Measurements from ENCODE around the gene IFI44. TPM values are rescaled to one million over a fixed set of nuclear protein-coding genes. Genes with fewer than 3 reads are reported as not detected.

IFI44 gene
- total RNA-seq, 4 donors from 2014 or later: 2.6 to 3.1 (median 2.8) TPM

- H3K4me1 ChIP-seq: no peaks in the 10 kb centered on the region
- no peak overlapping the region for H3K4me3 ChIP-seq
- ATAC-seq (no peak), DNase-seq (no peak)
- no peaks in the 10 kb centered on the region for H3K9me3 ChIP-seq
- intact Hi-C loops (cut with DNase I; ENCODE audit: low total_unique reads) (no loop called here), in situ Hi-C loops (cut with MboI; ENCODE audit: low sequenced_read_pairs in 4 of 4) (loop anchor here in 3 of 4 donors (10.0 kb wide), 1 partner anchor 47 kb away; no protein-coding TSS in a partner anchor)
- H3K27me3 ChIP-seq: no peaks in the 10 kb centered on the region
- no peaks in the 10 kb centered on the region for H3K36me3 ChIP-seq
- TF ChIP-seq POLR2A (IDR thresholded peaks at IDR 0.05): no peak
- no peak for TF ChIP-seq CTCF (IDR thresholded peaks at IDR 0.05 in 4 of 5, conservative IDR thresholded peaks at IDR 0.05 in 1 of 5)
- H3K27ac ChIP-seq: no peak overlapping the region
Measured at GRCh38 chr1:78627321-78627720, 22.3 kb upstream of the IFI44 start.

- intact Hi-C loops (cut with DNase I; ENCODE audit: low total_unique reads): no loop called here
- Histone ChIP-seq H3K27me3 (no peaks in the 10 kb centered on the region), H3K27ac (no peak overlapping the region), H3K9me3 (no peaks in the 10 kb centered on the region), H3K4me1 (no peaks in the 10 kb centered on the region), H3K4me3 (no peak overlapping the region), H3K36me3 (no peaks in the 10 kb centered on the region)
- DNase-seq (no peak), ATAC-seq (no peak)
- TF ChIP-seq POLR2A (IDR thresholded peaks at IDR 0.05) (no peak), CTCF (IDR thresholded peaks at IDR 0.05 in 4 of 5, conservative IDR thresholded peaks at IDR 0.05 in 1 of 5) (no peak)
- in situ Hi-C loops (cut with MboI; ENCODE audit: low sequenced_read_pairs in 4 of 4): no loop called here
Measured at GRCh38 chr1:78630600-78630999, 19.0 kb upstream of the IFI44 start.

GRCh38 chr1:78633209-78633608 lies 16.4 kb upstream of the IFI44 start:
- H3K27me3 ChIP-seq: no peaks in the 10 kb centered on the region
- intact Hi-C loops (cut with DNase I; ENCODE audit: low total_unique reads): no loop called here
- no peak overlapping the region for H3K4me3 ChIP-seq
- TF ChIP-seq POLR2A (IDR thresholded peaks at IDR 0.05) (no peak), CTCF (IDR thresholded peaks at IDR 0.05 in 4 of 5, conservative IDR thresholded peaks at IDR 0.05 in 1 of 5) (no peak)
- in situ Hi-C loops (cut with MboI; ENCODE audit: low sequenced_read_pairs in 4 of 4): no loop called here
- DNase-seq (no peak), ATAC-seq (no peak)
- no peak overlapping the region for H3K27ac ChIP-seq
- no peaks in the 10 kb centered on the region for H3K4me1 ChIP-seq
- no peaks in the 10 kb centered on the region for H3K36me3 ChIP-seq
- no peaks in the 10 kb centered on the region for H3K9me3 ChIP-seq

DNA sequence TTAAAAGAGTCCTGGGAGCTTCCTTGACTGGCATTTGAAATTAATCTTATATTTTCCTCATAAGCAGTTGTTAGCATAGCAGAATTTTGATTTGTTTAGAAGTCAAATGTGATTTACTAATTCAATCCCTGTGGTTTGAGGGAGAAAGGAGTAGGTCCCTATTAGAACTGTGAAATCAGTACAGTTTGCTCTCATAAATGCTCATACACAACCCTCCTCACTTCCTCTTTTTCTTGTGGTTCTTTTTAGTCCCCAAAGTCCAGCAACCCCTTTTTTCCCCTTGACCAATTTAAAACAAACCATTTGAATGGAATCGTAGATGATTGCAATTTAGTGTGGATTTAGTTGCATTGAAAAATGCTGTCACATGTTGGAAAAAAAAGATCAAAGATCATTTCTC lies 9.2 kb upstream of the IFI44 start:
- Histone ChIP-seq H3K27me3 (no peaks in the 10 kb centered on the region), H3K27ac (no peak overlapping the region), H3K4me3 (no peak overlapping the region), H3K36me3 (no peaks in the 10 kb centered on the region), H3K4me1 (no peaks in the 10 kb centered on the region), H3K9me3 (no peaks in the 10 kb centered on the region)
- no peak for DNase-seq
- no peak for ATAC-seq
- intact Hi-C loops (cut with DNase I; ENCODE audit: low total_unique reads) (no loop called here), in situ Hi-C loops (cut with MboI; ENCODE audit: low sequenced_read_pairs in 4 of 4) (no loop called here)
- no peak for TF ChIP-seq POLR2A (IDR thresholded peaks at IDR 0.05)
- TF ChIP-seq CTCF (IDR thresholded peaks at IDR 0.05 in 4 of 5, conservative IDR thresholded peaks at IDR 0.05 in 1 of 5): no peak

DNA sequence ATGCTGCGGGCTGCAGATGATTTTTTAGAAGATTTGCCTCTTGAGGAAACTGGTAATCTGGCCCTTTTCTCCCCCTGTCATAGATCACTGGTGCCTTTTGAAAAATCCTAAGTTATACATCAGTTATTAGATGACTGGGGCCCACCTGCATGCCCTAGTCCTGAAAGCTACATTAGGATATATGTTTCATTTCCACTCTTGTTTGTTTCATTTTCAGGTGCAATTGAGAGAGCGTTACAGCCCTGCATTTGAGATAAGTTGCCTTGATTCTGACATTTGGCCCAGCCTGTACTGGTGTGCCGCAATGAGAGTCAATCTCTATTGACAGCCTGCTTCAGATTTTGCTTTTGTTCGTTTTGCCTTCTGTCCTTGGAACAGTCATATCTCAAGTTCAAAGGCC lies 8.1 kb upstream of the IFI44 start:
- TF ChIP-seq POLR2A (IDR thresholded peaks at IDR 0.05) (no peak), CTCF (IDR thresholded peaks at IDR 0.05 in 4 of 5, conservative IDR thresholded peaks at IDR 0.05 in 1 of 5) (no peak)
- in situ Hi-C loops (cut with MboI; ENCODE audit: low sequenced_read_pairs in 4 of 4) (no loop called here), intact Hi-C loops (cut with DNase I; ENCODE audit: low total_unique reads) (no loop called here)
- ATAC-seq (no peak), DNase-seq (no peak)
- H3K4me3 ChIP-seq: no peak overlapping the region
- H3K36me3 ChIP-seq: no peaks in the 10 kb centered on the region
- H3K27me3 ChIP-seq: no peaks in the 10 kb centered on the region
- H3K27ac ChIP-seq: no peak overlapping the region
- no peaks in the 10 kb centered on the region for H3K4me1 ChIP-seq
- H3K9me3 ChIP-seq: no peaks in the 10 kb centered on the region

Measured in gastrocnemius medialis (tissue), 4 donors.